ENCODE results near the gene TMEM271.

TMEM271 gene

DNA sequence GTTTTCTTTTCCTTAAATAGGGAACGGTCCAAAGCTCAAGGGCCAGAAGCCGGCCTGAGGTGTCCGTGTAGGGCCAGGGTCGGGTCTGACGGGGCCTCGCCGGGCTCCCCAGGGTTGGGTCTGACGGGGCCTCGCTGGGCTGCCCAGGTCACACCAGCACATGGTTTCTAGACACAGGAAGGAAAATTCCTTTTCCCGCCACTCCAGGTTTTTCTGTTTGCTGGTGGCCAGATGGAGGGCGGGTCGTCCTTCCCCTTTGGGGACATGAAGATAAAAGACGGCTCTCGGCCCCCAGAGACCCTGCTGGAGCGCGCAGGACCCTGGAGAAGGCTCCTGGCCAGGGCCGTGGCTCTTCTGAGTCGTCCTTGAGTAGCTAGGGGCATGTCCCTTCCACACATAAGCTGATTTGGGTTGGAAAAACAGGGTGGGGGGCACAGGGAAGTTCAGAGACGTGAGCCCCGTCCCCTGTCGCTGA, 42.0 kb downstream of the TMEM271 start:
- DNase-seq (ENCODE audit: low read depth) = no peak

DNA sequence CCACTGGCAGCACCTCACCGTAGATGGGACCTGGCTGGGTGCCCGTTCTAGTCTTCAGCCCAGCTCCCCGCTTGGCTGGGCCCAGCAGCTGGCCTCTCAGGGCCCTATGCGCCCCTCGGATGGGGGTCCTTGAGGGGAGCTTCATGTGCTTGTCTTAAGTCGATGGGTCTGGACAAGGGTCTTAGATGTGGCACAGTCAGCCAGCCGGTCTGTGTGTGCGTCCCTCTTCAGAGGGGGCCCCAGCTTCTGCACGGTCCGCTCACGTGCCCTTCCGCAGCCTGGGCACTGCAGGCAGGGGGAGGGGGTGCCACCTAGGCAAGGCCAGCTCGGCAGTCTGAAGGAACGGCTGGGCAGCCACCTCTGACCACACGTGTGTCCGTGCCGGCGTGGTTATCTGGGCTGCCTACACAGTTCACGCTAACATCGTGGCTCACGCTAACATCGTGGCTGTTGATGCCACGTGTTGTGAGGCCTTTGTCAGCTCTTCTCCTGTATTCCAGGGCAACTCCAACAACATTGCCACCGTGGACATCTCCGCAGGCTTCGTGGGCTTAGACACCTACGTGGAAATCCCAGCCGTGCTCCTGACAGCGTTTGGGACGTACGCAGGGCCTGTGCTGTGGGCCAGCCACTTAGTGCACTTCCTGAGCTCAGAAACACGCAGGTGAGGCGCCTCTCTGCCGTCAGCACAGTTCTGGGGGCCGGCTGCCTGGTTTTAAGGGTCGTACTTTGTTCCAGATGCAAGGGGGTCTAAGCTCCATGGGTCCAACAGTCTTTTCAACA, 42.6 kb downstream of the TMEM271 start:
- DNase-seq (ENCODE audit: low read depth) = no peak

DNA sequence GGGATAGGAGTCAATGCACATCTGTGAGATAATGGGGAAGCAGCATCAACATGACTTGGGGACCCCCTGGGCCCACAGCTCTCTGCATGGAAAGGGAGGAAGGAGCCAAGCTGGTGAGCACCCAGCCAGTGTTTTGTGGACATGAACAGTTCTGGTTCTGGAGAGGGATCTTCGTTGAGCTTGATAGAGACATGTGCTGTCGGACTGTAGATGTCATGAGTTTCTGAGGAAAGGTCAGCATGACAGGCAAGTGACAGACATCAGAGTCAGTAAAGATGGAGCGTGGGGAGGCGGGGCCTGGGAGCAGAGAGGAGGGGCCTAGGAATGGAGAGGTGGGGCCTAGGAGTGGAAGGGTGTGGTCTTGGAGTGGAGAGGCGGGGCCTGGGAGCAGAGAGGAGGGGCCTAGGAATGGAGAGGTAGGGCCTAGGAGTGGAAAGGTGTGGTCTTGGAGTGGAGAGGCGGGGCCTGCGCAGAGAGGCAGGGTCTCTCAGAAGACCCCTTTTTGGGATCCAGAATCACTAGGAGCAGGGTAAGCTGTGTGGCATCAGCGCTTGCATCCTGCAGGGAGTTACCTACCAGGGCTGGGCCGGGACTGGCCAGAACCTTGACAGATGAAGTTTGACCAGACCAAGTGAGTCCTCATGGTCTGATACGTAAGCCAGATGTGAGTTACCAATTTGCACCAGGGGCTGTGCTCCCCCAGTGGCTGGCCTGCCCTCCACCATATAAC, 43.3 kb downstream of the TMEM271 start:
- DNase-seq (ENCODE audit: low read depth) = no peak

DNA sequence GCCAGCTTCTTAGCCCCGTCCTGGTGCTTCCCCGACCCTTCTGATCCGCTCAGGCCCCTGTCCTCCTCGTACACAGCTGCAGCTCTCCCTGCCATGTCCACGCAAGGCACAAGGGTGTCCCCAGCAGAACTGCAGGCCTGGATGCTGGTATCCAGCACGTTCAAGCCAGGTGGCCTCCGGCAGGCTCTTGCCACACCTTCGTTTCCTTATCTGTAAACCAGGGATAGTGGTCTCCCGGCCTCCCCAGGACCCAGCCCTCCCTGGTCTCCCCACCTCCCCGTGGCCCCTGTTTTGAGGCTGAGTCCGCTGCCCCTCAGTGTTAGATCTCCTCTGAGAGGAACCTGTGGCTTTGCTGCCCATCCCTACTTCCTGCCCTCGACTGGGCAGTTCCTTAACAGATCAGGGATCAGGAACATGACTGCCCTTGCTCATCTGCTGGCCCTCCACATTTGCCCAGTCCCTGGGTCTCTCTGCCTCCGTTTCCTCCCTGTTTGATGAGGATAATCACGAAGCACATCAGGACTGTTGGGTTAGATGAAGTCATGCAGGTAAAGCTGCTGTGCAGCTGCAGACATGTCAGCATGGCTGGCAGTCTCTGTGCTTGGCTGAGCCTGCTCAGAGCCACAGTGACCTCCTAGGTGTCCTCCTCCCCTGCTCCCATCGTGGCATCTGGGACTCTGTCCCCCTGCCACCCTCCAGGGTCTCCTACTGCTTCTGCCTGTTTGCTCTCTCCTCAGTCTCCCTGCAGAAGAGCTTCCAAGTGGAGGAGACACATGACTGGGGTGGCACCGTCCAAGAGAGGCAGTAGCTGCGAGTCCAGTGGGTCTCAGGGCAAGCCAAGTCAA, 44.2 kb downstream of the TMEM271 start:
- DNase-seq (ENCODE audit: low read depth) = no peak

DNA sequence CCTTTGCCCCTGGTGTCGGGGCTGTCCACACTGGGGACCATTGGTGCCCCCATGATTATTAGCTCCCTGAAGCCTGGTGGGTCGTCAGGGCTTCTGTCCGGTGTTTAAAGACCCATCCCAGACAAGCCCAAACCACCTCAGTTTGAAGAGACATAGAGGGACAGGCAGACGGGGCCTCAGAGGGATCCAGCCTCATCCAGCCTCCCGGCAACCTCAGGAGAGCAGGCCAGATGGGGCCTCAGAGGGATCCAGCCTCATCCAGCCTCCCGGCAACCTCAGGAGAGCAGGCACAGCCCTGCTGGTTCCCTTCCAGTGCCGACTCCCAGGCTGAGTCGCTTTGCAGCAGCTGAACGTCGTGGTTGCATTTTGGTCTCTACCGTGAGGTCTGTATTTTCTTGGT, 45.0 kb downstream of the TMEM271 start:
- no peak for DNase-seq (ENCODE audit: low read depth)

DNA sequence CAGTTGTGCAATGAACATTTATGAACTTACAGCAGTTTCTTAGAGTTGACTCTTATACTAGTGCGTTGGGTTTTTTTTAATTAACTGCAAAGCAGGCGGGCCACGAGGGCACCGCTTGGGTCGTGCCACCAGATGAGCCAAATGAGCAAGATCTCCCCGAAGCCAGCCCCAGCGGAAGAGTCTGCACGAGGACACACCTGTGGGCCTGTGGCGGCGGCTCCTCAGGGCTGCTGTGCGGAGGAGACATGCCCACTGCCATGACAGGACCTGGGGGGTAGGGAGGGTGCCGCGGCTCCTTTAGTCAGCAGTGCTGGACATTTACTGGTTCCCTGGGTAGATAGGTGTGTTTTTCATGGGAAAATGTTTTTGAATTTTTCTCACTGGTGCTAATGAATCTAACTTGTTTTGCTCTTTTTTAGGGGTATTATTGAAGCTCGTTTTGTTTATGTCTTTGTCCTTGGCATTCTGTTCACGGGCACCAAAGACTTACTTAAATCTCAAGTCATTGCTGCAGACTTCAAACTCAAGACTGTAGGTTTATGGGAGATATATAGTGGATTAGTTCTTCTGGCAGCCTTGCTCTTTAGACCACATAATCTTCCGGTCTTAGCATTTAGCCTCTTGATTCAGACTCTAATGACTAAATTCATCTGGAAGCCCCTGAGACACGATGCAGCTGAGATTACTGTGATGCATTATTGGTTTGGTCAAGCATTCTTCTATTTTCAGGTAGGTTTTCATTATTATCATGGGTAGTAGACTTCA, 45.9 kb downstream of the TMEM271 start:
- DNase-seq (ENCODE audit: low read depth) = no peak

DNA sequence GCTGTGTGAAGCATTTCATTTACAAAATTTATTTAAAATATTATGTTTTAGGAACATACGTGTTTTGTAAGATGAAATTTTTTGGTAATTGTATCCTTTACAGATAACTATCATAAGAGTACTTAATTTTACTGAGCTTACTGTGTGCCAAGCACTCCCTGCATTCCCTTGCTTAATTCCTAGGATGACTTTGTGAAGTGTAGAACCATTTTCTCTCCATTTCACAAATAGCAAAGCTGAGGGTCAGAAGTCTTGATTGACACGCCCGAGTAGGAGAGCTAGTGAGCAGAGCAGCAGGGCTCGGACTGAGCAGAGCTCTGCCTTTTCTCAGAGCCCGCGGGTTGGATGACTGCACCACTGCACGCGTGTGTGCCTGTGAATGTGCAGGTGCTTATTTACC, 46.5 kb downstream of the TMEM271 start:
- no peak for DNase-seq (ENCODE audit: low read depth)

DNA sequence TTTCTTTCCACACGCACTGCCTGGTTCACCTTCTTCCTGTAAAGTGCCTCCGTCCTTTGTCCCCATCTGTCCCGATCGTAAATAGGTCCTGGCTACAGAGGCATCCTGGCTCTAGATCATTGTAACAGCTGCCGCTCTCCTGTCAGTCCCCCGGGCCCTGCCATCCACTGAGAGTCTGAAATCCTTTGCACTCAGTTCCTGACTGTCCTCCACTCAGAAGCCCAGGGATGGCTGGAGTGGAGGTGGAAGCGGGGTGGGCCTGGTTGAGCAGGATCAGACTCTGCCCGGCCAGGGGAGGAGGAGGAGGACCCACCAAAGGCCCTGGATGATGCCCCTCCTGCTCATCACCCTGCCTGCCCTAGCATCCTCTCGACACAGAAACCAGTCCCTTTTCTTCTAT, 47.3 kb downstream of the TMEM271 start:
- no peak for DNase-seq (ENCODE audit: low read depth)

DNA sequence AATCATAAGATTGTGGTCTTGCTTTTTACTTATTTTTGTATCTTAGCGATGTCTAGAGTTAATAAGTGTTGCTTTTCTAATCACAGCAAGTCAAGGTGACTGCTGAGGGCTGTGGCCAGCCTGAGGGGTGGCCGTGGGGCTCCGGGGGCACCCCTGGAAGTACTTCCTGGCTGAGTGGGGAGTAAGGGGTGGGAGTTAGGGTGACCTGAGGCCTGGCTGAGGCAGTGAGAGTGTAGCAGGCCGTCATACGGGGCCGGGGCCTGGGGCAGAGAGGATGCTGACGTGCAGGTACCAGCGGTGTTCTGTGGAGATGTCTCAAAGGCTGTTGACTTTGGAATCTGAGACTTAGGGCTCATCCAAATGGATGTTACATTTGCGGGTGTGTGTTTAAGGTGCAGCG, 47.8 kb downstream of the TMEM271 start:
- no peak for DNase-seq (ENCODE audit: low read depth)

DNA sequence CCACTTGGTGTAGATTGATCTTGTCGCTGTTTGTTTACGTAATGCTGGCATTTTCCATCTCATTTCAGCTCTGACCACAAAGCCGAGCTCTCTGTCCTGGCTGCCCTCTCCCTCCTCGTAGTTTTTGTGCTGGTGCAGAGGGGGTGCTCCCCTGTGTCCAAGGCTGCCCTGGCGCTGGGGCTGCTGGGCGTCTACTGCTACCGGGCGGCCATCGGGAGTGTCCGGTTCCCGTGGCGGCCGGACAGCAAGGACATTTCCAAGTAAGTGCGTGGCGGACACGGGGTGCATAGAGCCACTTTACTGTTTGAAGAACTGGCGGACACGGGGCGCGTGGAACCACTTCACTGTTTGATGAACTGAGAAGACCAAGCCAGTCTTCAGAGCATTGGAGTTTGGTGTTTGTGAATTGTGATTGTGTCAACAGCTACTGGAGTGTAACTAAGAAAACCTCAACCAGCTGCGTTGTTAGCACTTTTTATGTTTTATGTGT, 49.1 kb downstream of the TMEM271 start:
- no peak for DNase-seq (ENCODE audit: low read depth)

DNA sequence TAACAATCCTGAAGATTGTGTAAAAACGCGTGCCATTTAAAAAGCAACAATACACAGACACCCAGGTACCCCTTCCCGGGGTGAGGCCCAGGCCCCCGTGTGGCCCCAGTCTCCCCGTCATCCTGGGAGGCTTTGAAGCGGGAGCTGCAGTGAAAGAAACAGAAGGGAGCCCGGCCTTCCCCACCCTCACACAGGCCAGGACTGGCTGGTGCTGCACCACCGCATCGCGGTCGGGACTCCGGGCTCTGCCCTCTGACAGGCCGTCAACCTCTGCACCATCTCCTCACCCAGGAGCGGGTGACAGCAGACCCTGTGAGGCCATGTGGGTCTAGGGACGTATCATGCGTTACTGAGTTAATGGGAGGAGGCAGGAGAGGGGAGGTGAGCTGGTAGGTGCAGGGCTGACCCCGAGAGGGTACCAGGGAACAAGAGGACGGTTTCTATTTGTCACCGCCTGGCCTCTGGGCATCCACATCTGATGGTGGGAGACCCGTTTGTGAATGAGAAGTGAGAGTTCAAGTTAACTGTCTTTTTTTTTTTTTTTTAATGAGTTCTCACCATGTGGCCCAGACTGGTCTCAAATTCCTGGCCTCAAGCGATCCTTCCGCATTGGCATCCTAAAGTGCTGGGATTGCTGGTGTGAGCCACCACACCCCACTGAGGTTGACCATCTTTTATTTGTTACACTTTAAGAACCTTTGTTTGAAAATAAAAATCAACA, 49.7 kb downstream of the TMEM271 start:
- DNase-seq (ENCODE audit: low read depth) = no peak

DNA sequence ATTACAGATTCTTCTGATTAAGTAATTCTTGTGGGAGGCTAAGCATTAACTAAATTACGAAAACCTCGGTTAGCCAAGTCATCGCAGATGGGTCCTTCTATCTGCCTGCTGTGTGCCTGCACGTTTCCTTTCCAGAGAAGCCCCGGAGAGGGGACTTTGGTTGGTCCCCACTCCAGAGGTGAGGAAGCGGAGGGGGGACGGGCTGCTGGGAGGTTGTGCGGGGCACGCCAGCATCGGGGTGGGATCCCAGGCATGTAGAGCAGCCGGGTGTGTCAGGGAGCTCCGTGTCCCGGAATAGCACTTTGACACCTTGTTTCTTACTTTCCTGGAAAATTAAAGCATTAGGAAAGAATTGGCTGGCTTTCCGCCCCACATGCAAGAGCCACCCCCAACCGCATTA, 50.4 kb downstream of the TMEM271 start:
- no peak for DNase-seq (ENCODE audit: low read depth)

DNA sequence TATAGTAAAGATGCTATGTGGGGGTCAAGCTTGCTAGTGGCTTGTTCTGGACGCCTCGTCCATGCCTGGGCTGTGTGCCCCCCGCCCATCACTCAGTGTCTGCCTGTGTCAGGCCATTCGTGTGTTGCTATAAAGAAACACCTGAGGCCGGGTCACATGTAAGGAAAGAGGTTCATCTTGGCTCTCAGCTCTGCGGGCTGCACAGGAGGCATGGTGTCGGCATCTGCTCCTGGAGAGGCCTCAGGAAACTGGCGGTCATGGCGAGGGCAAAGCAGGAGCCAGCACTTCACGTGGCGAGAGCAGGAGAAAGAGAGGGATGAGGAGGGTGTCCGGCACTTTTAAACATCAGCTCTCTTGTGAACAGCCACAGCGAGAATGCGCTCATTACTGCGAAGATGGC, 51.9 kb downstream of the TMEM271 start:
- no peak for DNase-seq (ENCODE audit: low read depth)
